Activated naive CD4-positive, alpha-beta T cell treated with anti-CD3 and anti-CD28 coated beads, Interleukin-2, amount 50 U/mL, for 16 hours (primary cell): ENCODE data around the gene PTPRN2.

Experiments
- DNase-seq: peaks from one replicate; pipeline ENCODE4 v3.0.0-alpha.2; 2020

The PTPRN2 gene

DNA sequence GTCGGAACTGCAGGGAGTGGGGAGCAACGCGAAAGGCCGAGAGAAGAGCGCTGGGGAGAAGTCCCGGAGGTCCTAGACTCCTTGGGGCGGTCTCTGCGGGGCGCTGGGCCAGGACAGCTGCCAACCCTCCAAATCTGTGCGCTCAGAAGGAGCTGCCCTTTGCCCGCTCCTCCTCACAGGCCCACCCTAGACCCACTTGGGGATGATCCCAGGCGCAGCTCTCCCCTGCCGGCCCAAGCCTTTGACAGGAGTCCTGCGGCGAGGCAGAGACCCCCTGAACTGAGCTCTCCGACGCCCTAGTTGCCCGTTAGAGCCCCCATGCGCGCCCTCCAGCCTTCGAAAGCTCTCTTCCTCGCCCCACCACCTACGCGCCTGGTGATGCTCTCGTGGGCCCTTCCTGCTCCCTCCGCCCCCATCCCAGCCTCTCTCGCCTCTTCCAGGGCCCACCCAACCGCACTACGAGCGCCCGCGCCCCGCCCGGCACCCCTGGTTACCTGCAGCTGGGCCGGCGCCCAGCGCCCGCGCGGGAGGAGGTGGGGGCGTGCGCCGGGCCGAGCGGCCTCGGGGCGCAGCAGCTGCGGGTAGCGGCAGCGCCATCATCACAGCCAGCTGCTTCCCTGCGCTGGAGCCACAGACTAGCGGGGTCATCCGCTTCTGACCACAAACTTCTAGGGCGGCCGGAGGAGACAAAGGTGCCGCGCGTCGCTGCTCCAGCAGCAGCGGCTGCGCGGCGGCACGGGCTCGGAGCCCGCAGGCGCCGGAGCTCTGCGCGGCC, 897.4 kb downstream of the PTPRN2 start:
- no peak for DNase-seq

DNA sequence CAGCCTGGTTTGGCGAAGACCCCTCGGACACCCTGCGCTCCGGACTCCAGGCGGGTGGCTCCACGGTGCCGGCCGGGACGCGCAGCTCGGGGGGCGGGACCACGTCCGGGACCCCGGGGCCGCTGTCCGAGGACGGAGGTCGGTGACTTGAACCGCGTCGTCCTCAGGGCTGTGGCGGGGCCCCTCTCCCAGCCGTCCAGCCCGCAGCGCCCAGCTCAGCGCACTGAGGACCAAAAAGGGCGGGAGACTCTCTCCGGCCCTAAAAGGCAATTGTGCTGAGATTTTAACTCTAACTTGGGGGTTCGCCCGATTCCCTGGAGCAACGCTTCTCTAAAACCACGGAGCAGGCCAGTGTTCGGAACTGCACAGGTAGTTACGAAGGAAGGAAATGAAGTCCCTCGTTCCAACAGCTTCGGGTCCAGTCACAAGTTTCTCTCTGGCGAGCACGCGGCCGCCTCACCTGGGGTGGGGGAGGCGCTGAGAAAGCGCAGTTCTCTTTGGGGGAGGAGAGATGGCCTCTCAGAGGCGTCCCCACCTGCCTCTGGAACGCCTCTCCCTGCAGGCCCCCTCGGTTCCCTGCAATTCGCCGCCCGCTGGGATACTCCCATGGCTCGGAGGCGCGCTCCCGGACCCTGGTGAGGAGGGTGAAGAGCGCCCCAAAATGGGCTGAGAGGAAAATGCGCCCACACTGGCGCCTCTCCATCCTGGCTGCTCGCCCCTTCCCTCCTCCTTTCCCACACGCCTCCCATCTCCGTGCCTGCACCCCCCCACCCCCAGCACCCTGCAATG, 898.2 kb downstream of the PTPRN2 start:
- no peak for DNase-seq

DNA sequence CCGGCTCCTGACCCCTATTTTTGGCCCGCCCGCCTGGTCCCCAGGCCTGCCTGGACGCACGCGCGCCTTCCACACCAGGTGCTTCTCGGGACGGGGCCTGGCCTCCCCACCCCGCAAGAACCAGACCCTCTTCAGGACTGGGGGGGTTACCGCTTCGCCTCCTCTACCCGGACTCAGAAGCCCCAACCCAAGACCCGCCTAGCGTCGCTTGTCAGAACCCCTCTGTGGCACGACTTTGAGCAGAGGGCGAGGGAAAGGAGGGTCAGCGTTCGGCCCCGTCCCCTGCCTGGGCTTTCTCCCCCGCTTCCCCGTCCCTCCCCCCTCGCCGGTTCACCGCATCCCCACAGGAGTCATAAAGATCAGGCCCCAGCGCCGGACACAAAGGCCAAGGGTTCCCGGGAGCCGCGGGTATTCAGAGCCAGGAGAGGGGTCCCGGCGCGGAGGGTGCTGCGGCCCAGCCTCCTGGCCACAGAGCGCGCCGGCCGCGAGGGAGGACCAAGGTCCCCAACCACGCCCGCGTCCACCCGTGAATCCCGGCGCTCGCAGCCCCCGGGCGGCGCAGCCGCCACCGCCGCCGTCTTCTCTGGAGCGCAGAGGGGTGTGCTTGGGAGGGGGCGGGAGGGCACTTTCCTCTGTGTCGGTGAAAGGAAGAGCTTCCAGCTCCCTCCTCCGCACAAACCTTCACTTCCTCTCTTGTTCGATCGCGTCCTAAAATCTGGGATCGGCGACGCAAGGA, 898.9 kb downstream of the PTPRN2 start:
- no peak for DNase-seq

DNA sequence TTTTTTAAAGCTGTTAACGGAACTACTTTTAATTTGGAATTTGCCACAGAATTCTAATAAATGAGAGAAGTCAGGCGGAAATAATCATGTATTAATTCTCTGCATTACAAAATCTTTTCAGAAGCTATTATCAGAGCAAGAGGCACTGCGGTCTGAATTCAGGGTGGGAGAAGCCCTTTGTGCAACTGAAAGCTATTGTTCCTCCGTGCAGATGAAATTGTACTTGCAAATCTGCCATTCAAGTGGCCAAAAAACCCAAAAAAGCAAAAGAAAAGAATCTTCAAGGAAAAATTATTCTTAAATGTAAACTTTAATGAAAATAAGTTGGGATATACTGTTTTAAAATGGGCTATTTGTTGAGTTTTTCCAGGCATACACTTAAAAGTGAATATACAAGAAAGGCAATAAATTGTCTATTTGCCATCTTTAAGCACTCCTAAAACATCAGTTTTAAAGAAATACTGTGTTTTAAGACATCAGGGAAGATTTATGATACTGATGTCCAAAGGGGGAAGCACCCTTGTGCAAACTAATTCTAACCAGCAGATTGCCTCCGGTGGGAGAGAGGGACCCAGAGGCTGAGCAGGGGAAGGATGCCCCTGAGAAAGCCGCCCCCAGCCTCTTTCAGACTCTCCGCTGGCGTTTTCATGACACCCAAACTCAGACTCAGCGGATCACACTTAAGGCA, 899.6 kb downstream of the PTPRN2 start:
- no peak for DNase-seq

DNA sequence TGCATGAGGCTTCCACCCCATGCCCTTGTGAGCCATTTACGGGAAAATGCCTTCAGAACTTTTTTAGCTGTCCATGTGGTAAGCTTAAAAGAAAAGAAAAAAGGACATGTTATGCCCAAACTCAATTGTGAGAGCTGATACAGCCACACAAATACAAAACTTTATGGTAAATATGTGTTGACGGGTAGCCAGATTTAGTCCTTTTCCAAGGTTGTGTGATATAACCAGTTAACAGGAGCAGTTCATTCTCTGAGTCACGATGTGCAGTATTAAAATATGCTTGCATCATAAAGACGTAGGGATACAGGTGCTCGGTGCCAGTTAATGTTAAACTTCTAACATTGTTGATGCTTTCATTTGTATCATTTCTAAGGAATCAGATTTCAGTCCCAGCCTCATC, 900.5 kb downstream of the PTPRN2 start:
- DNase-seq = no peak

DNA sequence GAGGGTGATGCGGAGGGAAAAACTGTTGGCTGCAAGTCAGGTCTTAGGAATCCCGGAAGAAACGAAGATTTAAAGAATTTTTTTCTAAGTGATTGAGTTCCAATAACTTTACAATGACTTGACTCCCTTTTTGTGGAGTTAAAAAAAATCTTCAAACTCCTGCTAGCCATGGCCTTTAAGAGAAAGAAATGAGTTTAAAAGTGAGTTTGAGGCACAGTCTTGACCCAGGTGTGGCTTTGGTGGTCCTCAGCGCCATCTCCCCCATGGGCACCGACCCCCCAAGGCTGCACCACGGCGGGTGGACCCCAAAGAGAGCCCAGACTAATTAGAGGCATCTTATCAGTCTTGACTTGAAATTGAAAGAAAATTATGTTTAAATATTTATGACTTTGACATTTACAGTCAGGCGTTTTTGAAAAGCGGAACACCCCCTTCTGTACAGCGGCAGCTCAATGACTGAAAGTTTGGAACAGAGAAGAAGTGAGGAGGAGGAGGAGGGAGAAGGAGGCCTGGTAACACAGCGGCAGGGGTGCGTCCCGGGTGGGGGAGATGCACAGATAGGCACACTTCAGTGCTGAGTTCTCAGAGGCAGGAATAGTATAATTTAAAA, 901.2 kb downstream of the PTPRN2 start:
- DNase-seq = no peak

DNA sequence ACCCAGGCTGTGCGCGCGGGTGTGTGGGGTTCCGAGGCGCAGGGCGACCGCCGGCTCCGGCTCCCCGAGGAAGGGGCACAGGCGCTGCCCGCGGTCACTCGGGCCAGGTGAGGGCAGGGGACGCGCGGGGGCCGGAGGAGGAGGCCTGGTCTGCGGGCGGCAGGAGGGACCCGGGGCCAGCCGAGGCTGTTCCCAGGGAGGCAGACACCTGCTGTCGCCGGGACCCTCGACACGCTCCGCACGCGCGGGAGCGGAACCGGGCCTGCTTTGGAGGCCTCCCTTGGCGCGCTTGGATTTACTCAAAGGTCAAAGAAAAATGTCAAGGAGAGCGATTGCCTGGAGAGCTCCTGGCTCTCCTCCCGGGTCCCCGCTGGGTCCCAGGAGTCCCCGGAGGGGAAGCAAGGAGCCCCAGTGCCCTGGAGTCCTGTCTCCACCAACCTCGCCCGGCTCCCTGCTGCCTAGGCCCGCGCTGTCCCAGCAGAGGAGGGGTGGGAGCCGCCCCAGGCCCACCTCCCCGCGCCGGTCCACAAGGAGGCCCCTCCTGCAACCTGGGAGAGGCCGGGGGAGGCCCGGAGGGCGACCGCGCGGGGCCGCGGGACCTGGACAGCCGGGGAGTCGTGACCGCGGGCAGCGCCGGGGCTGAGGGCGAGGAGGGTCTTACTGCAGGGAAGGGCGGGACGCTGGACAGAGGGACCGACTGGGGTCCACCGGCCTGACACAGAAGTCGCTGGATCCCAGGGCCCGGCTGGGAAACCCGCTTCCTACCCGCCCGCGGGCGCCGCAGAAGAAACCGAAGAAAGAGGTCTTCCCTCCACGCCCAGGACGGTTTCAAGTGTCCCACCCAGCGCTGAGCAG, 902.0 kb downstream of the PTPRN2 start:
- no peak for DNase-seq

DNA sequence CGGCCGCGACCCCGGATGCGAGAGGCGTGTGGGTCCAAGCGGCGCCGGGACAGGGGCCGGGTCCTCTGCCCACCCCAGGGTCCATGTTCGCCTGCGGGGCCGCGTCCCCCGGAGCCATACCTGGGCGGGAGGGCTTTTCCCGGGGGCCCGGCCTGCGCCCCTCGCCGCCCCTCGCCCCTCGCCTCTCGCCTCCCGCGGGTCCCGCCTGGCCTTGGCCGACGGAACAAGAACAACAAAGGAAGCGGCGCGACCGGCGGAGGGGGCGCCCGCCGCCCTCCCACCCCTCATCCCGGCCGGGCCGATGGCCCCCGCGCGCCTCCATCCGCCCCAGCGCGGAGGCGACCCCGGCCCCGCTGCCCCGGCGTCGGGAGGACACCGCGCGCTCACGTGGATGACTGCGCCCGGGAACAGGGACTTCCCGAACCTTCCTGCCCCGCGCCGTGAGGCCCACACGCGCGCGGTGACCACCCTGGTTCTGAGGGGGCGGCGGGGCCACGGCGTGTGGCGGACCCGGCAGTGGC, 902.7 kb downstream of the PTPRN2 start:
- DNase-seq = no peak

DNA sequence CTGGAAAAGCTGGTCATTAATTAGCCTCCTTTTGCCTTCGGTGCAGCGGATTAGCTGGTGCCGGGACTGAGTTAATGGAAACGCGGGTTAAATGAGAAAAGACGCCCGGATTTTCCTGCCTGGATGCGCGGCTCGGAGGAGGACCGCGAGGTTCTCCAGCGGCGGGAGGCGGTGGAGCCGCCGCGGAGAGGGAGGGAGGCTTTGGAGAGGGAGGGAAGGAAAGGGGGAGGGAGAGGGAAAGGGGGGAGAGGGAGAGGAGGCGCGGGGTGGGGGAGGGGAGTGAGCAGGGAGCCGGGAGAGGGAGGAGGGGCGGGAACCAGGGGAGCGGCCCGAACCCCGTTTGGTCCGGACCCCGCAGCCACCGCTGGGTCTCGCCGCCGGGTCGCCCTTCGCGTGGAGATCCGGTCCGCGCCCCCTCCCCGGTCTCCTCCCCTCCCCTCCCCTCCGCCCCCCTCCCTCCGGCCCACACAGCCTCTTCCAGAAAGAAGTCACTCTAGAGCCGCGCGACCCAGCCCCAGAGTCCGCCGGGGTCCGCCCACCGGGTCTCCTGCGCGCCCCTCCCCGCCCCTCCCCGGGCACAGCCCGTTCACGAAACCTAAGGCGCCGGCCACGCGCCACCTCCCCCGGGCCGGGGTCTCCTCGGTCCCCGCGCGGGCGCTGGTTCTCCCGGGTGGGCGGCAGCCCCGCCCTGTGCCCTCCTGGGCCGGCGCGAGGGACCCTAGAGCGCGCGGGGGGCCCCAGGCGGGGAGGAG, 903.3 kb downstream of the PTPRN2 start:
- no peak for DNase-seq

DNA sequence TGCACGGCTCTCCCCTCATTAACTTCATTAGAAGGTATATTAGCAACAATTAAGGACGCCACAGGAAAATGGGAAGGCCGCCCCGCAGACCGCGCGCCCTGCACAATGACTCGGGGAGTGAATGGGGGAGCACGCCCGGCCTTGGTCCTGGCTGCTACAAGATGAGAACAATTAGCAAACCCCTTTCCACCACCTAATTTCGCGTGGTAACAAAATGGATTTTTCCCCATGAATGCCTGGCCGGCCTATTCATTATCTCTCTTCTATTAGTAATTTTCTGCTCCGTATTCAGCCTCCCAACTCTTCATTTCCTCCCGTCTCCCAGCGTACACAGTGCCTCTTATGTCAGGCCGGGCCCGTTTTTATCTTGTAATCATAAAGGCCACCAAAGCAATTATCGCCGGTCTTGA, 903.9 kb downstream of the PTPRN2 start:
- no peak for DNase-seq

DNA sequence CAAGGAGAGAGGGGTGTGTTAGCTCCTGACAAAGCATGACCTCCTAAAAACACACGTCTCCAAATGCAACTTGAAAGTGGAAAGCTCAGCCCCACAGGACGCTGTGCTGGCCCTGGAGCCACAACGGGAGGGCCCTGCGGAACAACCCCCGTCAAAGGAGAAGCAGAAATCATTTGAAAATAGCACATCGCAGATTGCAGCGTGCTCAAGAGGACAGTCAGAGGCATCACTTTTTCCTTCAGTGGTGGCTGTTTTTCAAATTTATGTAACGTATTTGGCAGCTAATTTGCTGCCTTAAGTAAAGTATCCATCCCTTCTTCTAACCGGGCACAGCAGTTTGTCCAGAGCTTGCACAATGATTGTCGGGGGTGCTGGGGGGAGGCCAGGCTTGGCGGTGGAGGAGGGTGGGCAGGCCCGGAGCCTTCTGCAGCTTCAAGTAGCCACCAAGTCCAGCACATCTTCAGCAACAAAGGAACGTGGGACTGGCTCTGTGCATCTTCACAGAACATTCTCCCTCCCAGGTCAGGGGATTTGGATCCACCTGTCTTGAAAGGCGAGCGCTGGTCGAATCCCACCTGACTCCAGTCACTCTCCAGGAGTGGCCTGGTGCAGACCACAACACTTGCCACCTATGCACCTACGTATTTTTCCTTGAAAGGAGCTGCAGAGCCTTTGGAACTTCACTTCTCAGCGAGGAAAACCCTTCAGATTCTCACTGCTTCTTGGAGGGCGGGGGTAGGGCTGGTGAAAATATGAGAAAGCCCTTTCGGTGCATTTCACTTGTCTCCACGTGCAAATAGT, 904.5 kb downstream of the PTPRN2 start:
- no peak for DNase-seq

DNA sequence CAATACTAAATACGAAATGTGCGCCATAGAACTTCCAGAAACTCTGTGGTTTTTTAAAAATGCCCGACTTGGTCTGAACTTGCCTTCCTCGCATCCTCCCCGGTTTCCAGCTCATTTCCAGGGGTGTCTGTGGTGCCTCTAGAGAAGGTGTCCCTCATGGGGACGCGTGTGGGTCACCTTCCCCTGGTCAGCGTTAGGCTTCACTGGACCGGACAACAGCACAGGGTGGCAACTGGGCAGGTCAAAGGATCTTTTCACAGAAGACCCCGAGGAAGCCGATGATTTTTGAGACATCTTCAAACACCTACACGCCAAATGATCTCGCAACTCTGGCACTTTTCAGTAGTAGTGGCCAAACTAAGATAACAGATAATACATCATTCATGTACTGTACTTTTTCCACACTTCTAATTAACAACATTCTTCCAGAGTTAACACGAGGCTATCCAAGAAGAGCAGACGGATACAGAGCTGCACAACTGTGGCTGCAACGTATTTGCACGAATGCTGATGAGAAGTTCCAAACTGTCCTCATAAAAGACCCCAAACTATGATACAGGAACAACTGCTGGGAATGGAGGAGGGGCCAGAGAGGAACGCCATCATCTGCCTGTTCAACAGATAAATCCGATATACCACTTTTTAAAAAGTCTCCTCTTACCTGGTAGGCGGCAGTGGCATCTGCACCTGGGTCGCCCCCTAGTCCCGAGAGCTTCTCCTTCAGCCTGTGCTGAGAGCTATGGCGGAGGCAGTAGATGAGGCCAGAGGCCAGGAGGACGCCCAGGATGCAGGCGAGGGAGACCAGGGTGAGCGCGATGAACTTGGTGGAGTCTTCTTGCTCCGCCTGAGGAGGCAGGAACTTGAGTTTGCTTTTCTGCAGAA, 905.3 kb downstream of the PTPRN2 start:
- DNase-seq = no peak

DNA sequence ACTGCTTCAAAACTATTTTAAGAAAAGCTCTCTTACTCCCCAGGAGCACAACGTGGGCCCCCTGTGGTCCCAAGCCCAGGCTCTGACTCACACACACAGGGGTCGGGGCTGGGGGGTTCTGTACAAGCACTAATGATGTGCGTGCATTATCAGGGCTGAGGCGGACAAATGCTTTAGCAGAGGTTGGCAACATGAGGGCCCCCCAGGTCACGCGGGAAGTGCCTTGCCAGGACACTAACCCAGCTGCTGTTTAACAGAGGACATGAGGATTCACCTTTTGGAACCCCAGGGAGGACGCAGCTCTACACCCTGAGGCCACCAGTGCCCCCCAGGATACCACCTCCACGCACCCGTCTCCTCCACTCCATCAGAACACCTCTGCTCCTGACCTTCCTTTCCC, 908.0 kb downstream of the PTPRN2 start:
- no peak for DNase-seq

DNA sequence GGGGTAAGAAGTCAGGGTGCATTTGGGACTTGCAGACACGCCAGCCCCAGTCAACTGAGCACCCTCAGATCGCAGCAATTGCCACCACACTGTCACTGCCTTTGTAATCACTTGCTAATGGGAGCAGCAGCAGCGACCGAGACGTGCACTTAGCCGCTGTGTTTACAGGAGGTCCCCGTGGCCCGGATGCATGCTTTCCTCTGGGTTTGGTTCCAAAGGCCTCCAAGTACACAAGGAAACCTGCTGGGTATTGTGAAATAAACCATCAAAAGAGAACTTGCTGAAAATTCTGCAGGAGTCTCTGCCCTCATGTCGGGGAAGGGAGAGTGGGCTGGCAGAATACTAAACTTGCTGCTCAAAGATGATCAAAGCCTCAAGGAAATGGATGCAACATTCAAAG, 909.1 kb downstream of the PTPRN2 start:
- DNase-seq = no peak

DNA sequence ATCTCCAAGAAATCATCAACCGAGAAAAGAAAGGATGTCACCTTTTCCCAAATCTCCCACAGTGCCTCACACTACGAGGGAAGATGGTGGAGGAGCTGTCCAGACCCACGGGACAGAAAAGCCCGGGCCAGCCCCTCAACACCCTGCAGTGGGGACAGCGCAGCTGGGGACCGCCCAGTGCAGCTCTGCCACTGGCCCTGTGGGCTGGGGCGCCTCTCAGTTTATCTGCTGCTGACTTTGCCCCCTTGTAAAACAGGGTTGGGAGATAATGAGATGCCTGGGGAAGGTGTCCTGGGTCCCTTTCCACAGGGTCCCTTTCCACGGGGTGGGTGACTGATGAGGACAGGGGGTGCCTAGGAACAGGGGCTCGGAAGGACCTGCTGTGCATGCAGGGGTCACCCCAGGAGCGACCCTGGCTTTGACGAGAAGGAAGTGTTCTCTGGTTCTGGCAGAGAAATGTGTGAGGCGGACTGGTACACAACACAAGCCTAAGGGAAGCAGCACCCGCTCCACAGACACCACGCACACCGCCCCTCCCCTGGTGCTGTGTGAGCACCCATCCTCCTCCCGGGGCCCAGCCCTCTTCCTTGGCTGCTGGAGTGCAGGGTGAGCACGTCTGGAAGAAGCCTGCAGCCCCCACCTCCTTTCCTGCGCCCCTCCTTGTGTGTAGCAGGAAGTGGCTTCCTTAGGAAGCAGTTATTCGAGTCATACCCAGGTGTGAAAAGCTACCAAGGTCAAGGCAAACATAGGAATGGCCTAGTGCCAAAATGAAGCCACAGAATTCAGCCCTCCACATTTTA, 911.0 kb downstream of the PTPRN2 start:
- peak; percentile 8 for DNase-seq

DNA sequence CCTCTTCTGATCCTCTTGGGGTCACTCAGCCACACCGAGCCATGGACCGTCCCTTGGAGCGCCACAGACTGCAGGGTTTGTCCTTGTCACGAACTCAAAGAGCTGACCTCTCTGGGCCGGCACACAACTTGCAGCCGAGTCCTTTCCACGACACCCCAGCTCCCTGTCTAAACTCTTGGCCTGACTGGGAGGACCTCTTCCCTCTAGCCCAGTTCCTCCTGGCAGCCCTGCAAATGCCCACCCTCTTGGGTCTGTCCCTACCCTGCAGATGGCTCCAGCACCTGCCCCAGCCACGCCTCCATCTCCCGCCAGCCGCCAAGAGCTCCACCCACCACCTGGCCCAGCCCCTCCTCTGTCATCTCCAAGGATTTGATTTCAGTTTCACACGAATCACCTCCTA, 911.6 kb downstream of the PTPRN2 start:
- no peak for DNase-seq

DNA sequence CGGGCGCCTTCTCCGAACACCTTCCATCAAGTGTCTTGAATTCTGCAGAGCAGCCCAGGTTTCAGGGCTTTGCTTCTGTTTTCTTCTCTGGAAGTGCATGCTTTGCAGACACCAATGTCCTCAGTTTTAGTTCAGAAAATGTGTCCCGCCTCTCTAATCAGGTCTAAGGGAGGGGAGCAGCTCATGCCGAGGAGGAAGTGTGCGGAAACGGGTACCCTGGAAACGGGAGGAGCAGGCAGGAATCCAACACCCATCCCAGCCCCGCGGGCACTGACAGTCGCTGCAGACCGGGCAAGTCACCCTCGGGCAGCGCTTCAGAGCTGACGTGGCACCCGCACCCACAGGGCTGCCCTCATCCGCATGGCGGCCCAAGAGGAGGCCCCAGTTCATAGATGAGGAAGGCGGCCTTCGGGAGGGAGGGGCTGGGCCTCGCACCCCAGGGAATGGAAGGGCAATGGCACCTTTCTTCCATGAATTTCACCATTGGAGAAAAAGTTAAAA, 912.1 kb downstream of the PTPRN2 start:
- DNase-seq = no peak
